AG04449 (cell line): ENCODE measurements around the gene TACC3.
"Not testable (repeated sequence)": the region's sequence is repeated elsewhere in the genome, so short reads cannot be mapped to it uniquely, and the experiment has no call there.

ENCODE experiments used
- CTCF ChIA-PET: fragments of 350-600 bp; formaldehyde crosslinking; extraction: SDS; loops from one replicate; lab custom pipeline; 2021; ENCODE audit warnings: antibody characterized with exemption; lab: Yijun Ruan, JAX
- POLR2A ChIA-PET: fragments of 400-600, 350-600 bp; formaldehyde crosslinking; extraction: SDS; loops from one replicate; lab custom pipeline; 2020; ENCODE audit warnings: antibody characterized with exemption, inconsistent platforms; lab: Yijun Ruan, JAX
- DNase-seq: peaks from one replicate; pipeline ENCODE4 v3.0.0-alpha.2; 2010; ENCODE audit warnings: low read depth, low spot score
- H3K4me3 ChIP-seq: 2 replicates; pipeline ENCODE4 v1.5.1; 2011; ENCODE audit warnings: low read depth, mild to moderate bottlenecking, control low read depth, low read length
- CTCF ChIP-seq: IDR thresholded peaks from one replicate; pipeline ENCODE4 v1.5.1; 2011; ENCODE audit warnings: mild to moderate bottlenecking, moderate library complexity, low read length, control low read depth, inconsistent platforms; ENCODE audit not compliant: insufficient read depth; ENCODE audit errors: missing control alignments

TACC3 gene

GRCh38 chr4:1693131-1693896 is 28.0 kb upstream of the TACC3 start:
- H3K4me3 ChIP-seq: no peak overlapping the region
- TF ChIP-seq CTCF: peak; percentile 93
- ChIA-PET CTCF (interaction anchor here (0.5 to 9.5 kb wide), 34 partner anchors 8 to 335 kb away, joined by 3 to 268 read pairs (median 4); partner anchors contain the start of genes FAM53A, SLBP, TACC3 and TMEM129), POLR2A (interaction anchor here (1.2 to 1.5 kb wide), 2 partner anchors 13 to 19 kb away, joined by 3 to 7 read pairs; partner anchors contain the start of gene SLBP)
- no peak for DNase-seq

- POLR2A ChIA-PET: no interaction called here
- TF ChIP-seq CTCF: no peak
- CTCF ChIA-PET: interaction anchor here (0.9 to 9.5 kb wide), 3 partner anchors 12 to 38 kb away, joined by 3 to 268 read pairs (median 8); partner anchors contain the start of genes TACC3 and TMEM129
- no peak for DNase-seq
- H3K4me3 ChIP-seq: no peak overlapping the region
These were observed 25.4 kb upstream of the TACC3 start for GRCh38 chr4:1695913-1696312.

GRCh38 chr4:1701671-1702070 is 19.6 kb upstream of the TACC3 start:
- DNase-seq, H3K4me3 ChIP-seq, POLR2A ChIA-PET: not testable (repeated sequence)
- CTCF ChIA-PET: interaction anchor here (10.5 kb wide), 1 partner anchor 9 kb away, joined by 195 read pairs; no protein-coding TSS in a partner anchor

- CTCF ChIA-PET: interaction anchor here (0.7 to 10.5 kb wide), 5 partner anchors 9 to 105 kb away, joined by 3 to 195 read pairs (median 4); partner anchors contain the start of gene SLBP
- POLR2A ChIA-PET: no interaction called here
- no peak for DNase-seq
- no peak for TF ChIP-seq CTCF
- H3K4me3 ChIP-seq: no peak overlapping the region
These were observed 17.5 kb upstream of the TACC3 start for GRCh38 chr4:1703867-1704266.

- POLR2A ChIA-PET: interaction anchor here (1.2 kb wide), 1 partner anchor 12 kb away, joined by 3 read pairs; no protein-coding TSS in a partner anchor
- H3K4me3 ChIP-seq: no peak overlapping the region
- CTCF ChIA-PET: interaction anchor here (2.4 to 10.5 kb wide), 2 partner anchors 13 to 20 kb away, joined by 10 to 195 read pairs; no protein-coding TSS in a partner anchor
- TF ChIP-seq CTCF: no peak
- DNase-seq: no peak
These were observed 15.6 kb upstream of the TACC3 start for GRCh38 chr4:1705732-1706131.

GRCh38 chr4:1706358-1706757 is 15.0 kb upstream of the TACC3 start:
- DNase-seq: no peak
- TF ChIP-seq CTCF: no peak
- POLR2A ChIA-PET: interaction anchor here (1.2 kb wide), 1 partner anchor 13 kb away, joined by 3 read pairs; no protein-coding TSS in a partner anchor
- CTCF ChIA-PET: interaction anchor here (2.4 to 10.5 kb wide), 2 partner anchors 13 to 19 kb away, joined by 10 to 195 read pairs; no protein-coding TSS in a partner anchor
- no peak overlapping the region for H3K4me3 ChIP-seq
